HepG2 (cell line): Measurements from ENCODE around the gene RREB1. TPM values are rescaled to one million over a fixed set of nuclear protein-coding genes. Genes with fewer than 3 reads are reported as not detected.

Source experiments
- CAMTA2 ChIP-seq: sonication (generic); formaldehyde crosslinking; IDR thresholded peaks from 2 replicates; pipeline ENCODE4 v1.4.0; 2020; ENCODE audit warnings: mild to moderate bottlenecking, missing genetic modification reagents, borderline replicate concordance
- MED8 ChIP-seq: sonication (generic); formaldehyde crosslinking; IDR thresholded peaks from 2 replicates; pipeline ENCODE4 v1.8.1; 2023; ENCODE audit warnings: mild to moderate bottlenecking, missing genetic modification reagents; ENCODE audit not compliant: insufficient replicate concordance
- TGIF2 ChIP-seq: IDR thresholded peaks from 2 replicates; pipeline ENCODE4 v1.6.1; 2016; ENCODE audit warnings: control low read depth, missing compliant biosample characterization
- ZNF44 ChIP-seq: sonication (generic); formaldehyde crosslinking; IDR thresholded peaks from 2 replicates; pipeline ENCODE4 v1.5.1; 2020; ENCODE audit warnings: mild to moderate bottlenecking, missing genetic modification reagents
- ZNF468 ChIP-seq: sonication (generic); formaldehyde crosslinking; IDR thresholded peaks from 2 replicates; pipeline ENCODE4 v1.8.0; 2022; ENCODE audit warnings: mild to moderate bottlenecking, moderate library complexity, missing genetic modification reagents
- ZNF615 ChIP-seq: sonication (generic); formaldehyde crosslinking; IDR thresholded peaks from 2 replicates; pipeline ENCODE4 v1.5.0; 2020; ENCODE audit warnings: mild to moderate bottlenecking, missing genetic modification reagents, borderline replicate concordance
- polyA plus RNA-seq, 8 experiments: library from polyadenylated mRNA; depleted of rRNA in 3 of 8; stranded (reverse) in 7 of 8; unstranded in 1 of 8; fragments of >200 nt; fragmentation: Illumina TruSeq in 4 of 8; extraction: Trizol in 4 of 8; gene quantifications; 2 replicates each; pipeline versions ENCODE4 v1.2.1 to v1.2.3, GENCODE V29; 2011 to 2016; ENCODE audit warnings: low read depth in 4 of 8, missing spikeins in 1 of 8, mixed read lengths in 1 of 8; ENCODE audit not compliant: insufficient read depth in 1 of 8
- total RNA-seq, 5 experiments: library from RNA; depleted of rRNA; stranded (reverse); fragments of >200 nt; fragmentation: Illumina TruSeq; extraction: Trizol; gene quantifications; 2 replicates each; pipeline ENCODE4 v1.2.3, GENCODE V29; 2016; ENCODE audit warnings: low read depth in 1 of 5
- TF ChIP-seq, protein P1 (sequence below), 2 experiments: fragments of 450-650 bp in 1 of 2; sonication (generic) in 1 of 2; formaldehyde crosslinking in 1 of 2; IDR thresholded peaks; 2 replicates each; pipeline versions ENCODE4 v1.6.1 to v1.8.0; 2016 to 2022; ENCODE audit warnings: antibody characterized with exemption in 1 of 2, mild to moderate bottlenecking in 1 of 2, missing genetic modification reagents in 1 of 2
- TF ChIP-seq, protein P2 (sequence below): sonication (generic); formaldehyde crosslinking; IDR thresholded peaks from 2 replicates; pipeline ENCODE4 v1.4.0; 2020; ENCODE audit warnings: missing genetic modification reagents
- TF ChIP-seq, protein P3 (sequence below): sonication (generic); formaldehyde crosslinking; conservative IDR thresholded peaks from 2 replicates; pipeline ENCODE4 v1.8.0; 2022; ENCODE audit warnings: missing genetic modification reagents
- TF ChIP-seq, protein P4 (sequence below), 2 experiments: sonication (generic) in 1 of 2; formaldehyde crosslinking in 1 of 2; IDR thresholded peaks; 2 replicates each; pipeline versions ENCODE4 v1.5.1 to v1.6.1; 2011 to 2020; ENCODE audit warnings: borderline replicate concordance in 1 of 2, low read depth in 1 of 2, low read length in 1 of 2, mild to moderate bottlenecking in 1 of 2, missing genetic modification reagents in 1 of 2, moderate library complexity in 1 of 2

The RREB1 gene
- total and polyA plus RNA-seq, 2 of the 13 experiments (the other 11 are each of a cell fraction or from before 2014, with no cell fraction given): 6.1 to 23.2 TPM

DNA sequence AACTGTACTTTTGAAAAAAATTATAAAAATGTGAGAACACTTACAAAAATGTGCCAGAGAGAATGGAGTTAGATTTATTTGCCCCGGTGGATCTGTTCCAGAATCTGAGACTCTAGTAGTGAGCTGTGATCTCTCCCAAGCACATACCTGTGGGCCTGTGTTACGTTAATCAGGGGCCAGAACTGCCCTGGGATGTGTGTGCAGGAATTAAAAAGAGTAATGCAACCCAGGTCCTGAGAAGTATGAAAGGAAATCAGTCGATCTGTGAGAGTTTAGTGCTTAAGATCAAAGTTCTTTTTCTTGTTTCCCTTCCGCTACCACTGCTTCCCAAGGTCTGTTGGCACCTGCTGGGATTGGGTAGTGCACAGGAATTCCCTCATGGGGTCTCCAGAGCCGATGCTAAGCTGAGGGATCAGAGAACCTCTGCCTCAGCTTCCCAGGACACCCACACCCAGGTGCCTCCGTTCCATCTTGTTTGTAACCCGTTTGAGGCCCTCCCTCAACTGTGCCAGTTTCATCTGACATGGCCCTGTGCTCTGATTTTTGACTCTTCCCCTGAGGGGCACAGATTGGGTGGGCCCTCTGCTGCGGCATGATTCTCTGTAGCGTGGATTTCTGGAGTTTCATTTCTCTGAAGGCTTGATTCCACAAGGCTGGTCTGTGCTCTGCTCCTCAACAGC is 87.7 kb downstream of the RREB1 start (continued):
- TF ChIP-seq, protein P1, sequence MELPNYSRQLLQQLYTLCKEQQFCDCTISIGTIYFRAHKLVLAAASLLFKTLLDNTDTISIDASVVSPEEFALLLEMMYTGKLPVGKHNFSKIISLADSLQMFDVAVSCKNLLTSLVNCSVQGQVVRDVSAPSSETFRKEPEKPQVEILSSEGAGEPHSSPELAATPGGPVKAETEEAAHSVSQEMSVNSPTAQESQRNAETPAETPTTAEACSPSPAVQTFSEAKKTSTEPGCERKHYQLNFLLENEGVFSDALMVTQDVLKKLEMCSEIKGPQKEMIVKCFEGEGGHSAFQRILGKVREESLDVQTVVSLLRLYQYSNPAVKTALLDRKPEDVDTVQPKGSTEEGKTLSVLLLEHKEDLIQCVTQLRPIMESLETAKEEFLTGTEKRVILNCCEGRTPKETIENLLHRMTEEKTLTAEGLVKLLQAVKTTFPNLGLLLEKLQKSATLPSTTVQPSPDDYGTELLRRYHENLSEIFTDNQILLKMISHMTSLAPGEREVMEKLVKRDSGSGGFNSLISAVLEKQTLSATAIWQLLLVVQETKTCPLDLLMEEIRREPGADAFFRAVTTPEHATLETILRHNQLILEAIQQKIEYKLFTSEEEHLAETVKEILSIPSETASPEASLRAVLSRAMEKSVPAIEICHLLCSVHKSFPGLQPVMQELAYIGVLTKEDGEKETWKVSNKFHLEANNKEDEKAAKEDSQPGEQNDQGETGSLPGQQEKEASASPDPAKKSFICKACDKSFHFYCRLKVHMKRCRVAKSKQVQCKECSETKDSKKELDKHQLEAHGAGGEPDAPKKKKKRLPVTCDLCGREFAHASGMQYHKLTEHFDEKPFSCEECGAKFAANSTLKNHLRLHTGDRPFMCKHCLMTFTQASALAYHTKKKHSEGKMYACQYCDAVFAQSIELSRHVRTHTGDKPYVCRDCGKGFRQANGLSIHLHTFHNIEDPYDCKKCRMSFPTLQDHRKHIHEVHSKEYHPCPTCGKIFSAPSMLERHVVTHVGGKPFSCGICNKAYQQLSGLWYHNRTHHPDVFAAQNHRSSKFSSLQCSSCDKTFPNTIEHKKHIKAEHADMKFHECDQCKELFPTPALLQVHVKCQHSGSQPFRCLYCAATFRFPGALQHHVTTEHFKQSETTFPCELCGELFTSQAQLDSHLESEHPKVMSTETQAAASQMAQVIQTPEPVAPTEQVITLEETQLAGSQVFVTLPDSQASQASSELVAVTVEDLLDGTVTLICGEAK (IDR thresholded peaks at IDR 0.05): no peak
- TF ChIP-seq, protein P1 (CRISPR knock-in tag; IDR thresholded peaks at IDR 0.05): no peak
- no peak for TF ChIP-seq MED8
- TF ChIP-seq TGIF2 (CRISPR knock-in tag): no peak
- TF ChIP-seq ZNF44 (CRISPR knock-in tag): no peak
- no peak for TF ChIP-seq ZNF468 (CRISPR knock-in tag)
- TF ChIP-seq, protein P2, sequence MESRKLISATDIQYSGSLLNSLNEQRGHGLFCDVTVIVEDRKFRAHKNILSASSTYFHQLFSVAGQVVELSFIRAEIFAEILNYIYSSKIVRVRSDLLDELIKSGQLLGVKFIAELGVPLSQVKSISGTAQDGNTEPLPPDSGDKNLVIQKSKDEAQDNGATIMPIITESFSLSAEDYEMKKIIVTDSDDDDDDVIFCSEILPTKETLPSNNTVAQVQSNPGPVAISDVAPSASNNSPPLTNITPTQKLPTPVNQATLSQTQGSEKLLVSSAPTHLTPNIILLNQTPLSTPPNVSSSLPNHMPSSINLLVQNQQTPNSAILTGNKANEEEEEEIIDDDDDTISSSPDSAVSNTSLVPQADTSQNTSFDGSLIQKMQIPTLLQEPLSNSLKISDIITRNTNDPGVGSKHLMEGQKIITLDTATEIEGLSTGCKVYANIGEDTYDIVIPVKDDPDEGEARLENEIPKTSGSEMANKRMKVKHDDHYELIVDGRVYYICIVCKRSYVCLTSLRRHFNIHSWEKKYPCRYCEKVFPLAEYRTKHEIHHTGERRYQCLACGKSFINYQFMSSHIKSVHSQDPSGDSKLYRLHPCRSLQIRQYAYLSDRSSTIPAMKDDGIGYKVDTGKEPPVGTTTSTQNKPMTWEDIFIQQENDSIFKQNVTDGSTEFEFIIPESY (CRISPR knock-in tag): 0 out of 2 replicates have a peak, but pooled peaks have one; percentile 18
- TF ChIP-seq CAMTA2 (CRISPR knock-in tag): no peak
- TF ChIP-seq, protein P3, sequence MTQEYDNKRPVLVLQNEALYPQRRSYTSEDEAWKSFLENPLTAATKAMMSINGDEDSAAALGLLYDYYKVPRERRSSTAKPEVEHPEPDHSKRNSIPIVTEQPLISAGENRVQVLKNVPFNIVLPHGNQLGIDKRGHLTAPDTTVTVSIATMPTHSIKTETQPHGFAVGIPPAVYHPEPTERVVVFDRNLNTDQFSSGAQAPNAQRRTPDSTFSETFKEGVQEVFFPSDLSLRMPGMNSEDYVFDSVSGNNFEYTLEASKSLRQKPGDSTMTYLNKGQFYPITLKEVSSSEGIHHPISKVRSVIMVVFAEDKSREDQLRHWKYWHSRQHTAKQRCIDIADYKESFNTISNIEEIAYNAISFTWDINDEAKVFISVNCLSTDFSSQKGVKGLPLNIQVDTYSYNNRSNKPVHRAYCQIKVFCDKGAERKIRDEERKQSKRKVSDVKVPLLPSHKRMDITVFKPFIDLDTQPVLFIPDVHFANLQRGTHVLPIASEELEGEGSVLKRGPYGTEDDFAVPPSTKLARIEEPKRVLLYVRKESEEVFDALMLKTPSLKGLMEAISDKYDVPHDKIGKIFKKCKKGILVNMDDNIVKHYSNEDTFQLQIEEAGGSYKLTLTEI: no peak
- no peak for TF ChIP-seq ZNF615 (CRISPR knock-in tag)
- TF ChIP-seq, protein P4, sequence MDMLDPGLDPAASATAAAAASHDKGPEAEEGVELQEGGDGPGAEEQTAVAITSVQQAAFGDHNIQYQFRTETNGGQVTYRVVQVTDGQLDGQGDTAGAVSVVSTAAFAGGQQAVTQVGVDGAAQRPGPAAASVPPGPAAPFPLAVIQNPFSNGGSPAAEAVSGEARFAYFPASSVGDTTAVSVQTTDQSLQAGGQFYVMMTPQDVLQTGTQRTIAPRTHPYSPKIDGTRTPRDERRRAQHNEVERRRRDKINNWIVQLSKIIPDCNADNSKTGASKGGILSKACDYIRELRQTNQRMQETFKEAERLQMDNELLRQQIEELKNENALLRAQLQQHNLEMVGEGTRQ (IDR thresholded peaks at IDR 0.05; ENCODE audit: low read depth, low read length): no peak
- TF ChIP-seq, protein P4 (CRISPR knock-in tag; IDR thresholded peaks at IDR 0.05; ENCODE audit: borderline replicate concordance): no peak
